GM23338 (cell line): ENCODE results near the gene TSPEAR.

Experiments used
- CREB1 ChIP-seq: fragments of 250-450 bp; sonication (Bioruptor Pico); IDR thresholded peaks from 2 replicates; pipeline ENCODE4 v1.5.0; 2020; ENCODE audit warnings: low read depth, mild to moderate bottlenecking, moderate library complexity
- EZH2 ChIP-seq: fragments of 200-600 bp; sonication (generic); IDR thresholded peaks from one replicate; pipeline ENCODE4 v1.8.0; 2017; ENCODE audit warnings: antibody characterized with exemption, mild to moderate bottlenecking, low read depth; ENCODE audit not compliant: unreplicated experiment
- EZH2phosphoT487 ChIP-seq: fragments of 200-600 bp; sonication (generic); IDR thresholded peaks from one replicate; pipeline ENCODE4 v1.8.1; 2018; ENCODE audit warnings: antibody characterized with exemption; ENCODE audit not compliant: unreplicated experiment
- JUNB ChIP-seq: IDR thresholded peaks from one replicate; pipeline ENCODE4 v1.6.1; 2016; ENCODE audit warnings: antibody characterized with exemption; ENCODE audit not compliant: unreplicated experiment
- POLR2AphosphoS5 ChIP-seq: IDR thresholded peaks from 2 replicates; pipeline ENCODE4 v1.6.1; 2016; ENCODE audit warnings: antibody characterized with exemption, low read depth
- REST ChIP-seq: IDR thresholded peaks from one replicate; pipeline ENCODE4 v1.6.1; 2018; ENCODE audit warnings: antibody characterized with exemption; ENCODE audit not compliant: unreplicated experiment
- TF ChIP-seq, protein P1 (sequence below), 2 experiments: fragments of 200-600 bp in 1 of 2; sonication (generic) in 1 of 2; conservative IDR thresholded peaks; 2 replicates each; pipeline versions ENCODE4 v1.5.1 to v1.6.1; 2016 to 2017; ENCODE audit warnings: antibody characterized with exemption in 2 of 2, low read depth in 2 of 2, mild to moderate bottlenecking in 2 of 2, moderate library complexity in 1 of 2

GRCh38 chr21:44730951-44731579 lies 19.7 kb upstream of the TSPEAR start:
- TF ChIP-seq EZH2 (no peak), CREB1 (no peak), REST (no peak), JUNB (no peak), EZH2phosphoT487 (no peak), POLR2AphosphoS5 (no peak)
- TF ChIP-seq, protein P1, sequence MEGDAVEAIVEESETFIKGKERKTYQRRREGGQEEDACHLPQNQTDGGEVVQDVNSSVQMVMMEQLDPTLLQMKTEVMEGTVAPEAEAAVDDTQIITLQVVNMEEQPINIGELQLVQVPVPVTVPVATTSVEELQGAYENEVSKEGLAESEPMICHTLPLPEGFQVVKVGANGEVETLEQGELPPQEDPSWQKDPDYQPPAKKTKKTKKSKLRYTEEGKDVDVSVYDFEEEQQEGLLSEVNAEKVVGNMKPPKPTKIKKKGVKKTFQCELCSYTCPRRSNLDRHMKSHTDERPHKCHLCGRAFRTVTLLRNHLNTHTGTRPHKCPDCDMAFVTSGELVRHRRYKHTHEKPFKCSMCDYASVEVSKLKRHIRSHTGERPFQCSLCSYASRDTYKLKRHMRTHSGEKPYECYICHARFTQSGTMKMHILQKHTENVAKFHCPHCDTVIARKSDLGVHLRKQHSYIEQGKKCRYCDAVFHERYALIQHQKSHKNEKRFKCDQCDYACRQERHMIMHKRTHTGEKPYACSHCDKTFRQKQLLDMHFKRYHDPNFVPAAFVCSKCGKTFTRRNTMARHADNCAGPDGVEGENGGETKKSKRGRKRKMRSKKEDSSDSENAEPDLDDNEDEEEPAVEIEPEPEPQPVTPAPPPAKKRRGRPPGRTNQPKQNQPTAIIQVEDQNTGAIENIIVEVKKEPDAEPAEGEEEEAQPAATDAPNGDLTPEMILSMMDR (conservative IDR thresholded peaks at IDR 0.05; ENCODE audit: low read depth in 2 of 2), result no peak
